HG03139 (cell line): ENCODE results near the gene N4BP2L1.
"Not testable (repeated sequence)": the region's sequence is repeated elsewhere in the genome, so short reads cannot be mapped to it uniquely, and the experiment has no call there.

Experiments used
- ATAC-seq: cut with Tn5 transposase; IDR thresholded peaks from one replicate; pipeline ENCODE4 v1.9.1; 2021; ENCODE audit not compliant: unreplicated experiment

Gene N4BP2L1

GRCh38 chr13:32391101-32391619 lies 36.8 kb downstream of the N4BP2L1 start:
- no peak for ATAC-seq

- ATAC-seq: no peak
Measured at GRCh38 chr13:32390484-32390883, 37.4 kb downstream of the N4BP2L1 start.

GRCh38 chr13:32390048-32390447 lies 37.9 kb downstream of the N4BP2L1 start:
- no peak for ATAC-seq

GRCh38 chr13:32385410-32385809 lies 42.5 kb downstream of the N4BP2L1 start:
- no peak for ATAC-seq

- ATAC-seq: no peak
Measured at GRCh38 chr13:32384702-32385101, 43.2 kb downstream of the N4BP2L1 start.

GRCh38 chr13:32383836-32384618 lies 43.9 kb downstream of the N4BP2L1 start:
- no peak for ATAC-seq

GRCh38 chr13:32381539-32381938 lies 46.4 kb downstream of the N4BP2L1 start:
- ATAC-seq: no peak

- no peak for ATAC-seq
Measured at GRCh38 chr13:32378012-32378411, 49.9 kb downstream of the N4BP2L1 start.

- no peak for ATAC-seq
Measured at GRCh38 chr13:32376642-32377415, 51.1 kb downstream of the N4BP2L1 start.

GRCh38 chr13:32370805-32371204 lies 57.1 kb downstream of the N4BP2L1 start:
- no peak for ATAC-seq

GRCh38 chr13:32362574-32362973 lies 65.4 kb downstream of the N4BP2L1 start:
- ATAC-seq: no peak

GRCh38 chr13:32355935-32356334 lies 72.0 kb downstream of the N4BP2L1 start:
- not testable (repeated sequence) for ATAC-seq

- no peak for ATAC-seq
Measured at GRCh38 chr13:32354040-32354439, 73.9 kb downstream of the N4BP2L1 start.

- ATAC-seq: not testable (repeated sequence)
Measured at GRCh38 chr13:32350839-32351441, 77.0 kb downstream of the N4BP2L1 start.
